LNCaP clone FGC (cell line): ENCODE data around the gene NR1H4.

Experiments
- DNase-seq: peaks from one replicate; pipeline ENCODE4 v3.0.0-alpha.2; 2011; ENCODE audit warnings: low read depth
- H3K4me3 ChIP-seq: 2 replicates; pipeline ENCODE4 v1.5.1; 2011; ENCODE audit warnings: mild to moderate bottlenecking, low read depth, low read length, control low read depth
- TF ChIP-seq, protein P1 (sequence below): IDR thresholded peaks from 2 replicates; pipeline ENCODE4 v1.5.1; 2012; ENCODE audit warnings: mild to moderate bottlenecking; ENCODE audit not compliant: control insufficient read depth, insufficient read depth; ENCODE audit errors: extremely low read depth

The NR1H4 gene

DNA sequence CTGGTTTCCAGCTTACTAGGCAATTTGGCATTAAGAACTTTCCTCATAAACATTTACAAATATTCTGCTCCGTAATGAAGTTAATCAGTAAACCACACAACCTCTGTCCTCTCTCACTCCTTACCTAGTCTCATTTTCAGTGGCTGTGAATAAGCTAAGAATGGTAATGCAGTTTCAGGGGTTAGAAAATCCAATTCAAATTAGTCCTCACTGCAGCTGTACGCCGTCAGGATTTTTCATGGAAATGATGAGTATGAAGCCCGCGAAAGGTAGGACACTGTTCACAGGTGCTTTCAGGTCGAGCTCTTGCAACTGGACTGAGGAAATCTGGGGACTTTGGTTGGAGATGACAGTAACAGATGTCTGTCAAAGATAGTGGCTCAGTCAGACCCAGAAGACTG lies 29.6 kb downstream of the NR1H4 start:
- TF ChIP-seq, protein P1, sequence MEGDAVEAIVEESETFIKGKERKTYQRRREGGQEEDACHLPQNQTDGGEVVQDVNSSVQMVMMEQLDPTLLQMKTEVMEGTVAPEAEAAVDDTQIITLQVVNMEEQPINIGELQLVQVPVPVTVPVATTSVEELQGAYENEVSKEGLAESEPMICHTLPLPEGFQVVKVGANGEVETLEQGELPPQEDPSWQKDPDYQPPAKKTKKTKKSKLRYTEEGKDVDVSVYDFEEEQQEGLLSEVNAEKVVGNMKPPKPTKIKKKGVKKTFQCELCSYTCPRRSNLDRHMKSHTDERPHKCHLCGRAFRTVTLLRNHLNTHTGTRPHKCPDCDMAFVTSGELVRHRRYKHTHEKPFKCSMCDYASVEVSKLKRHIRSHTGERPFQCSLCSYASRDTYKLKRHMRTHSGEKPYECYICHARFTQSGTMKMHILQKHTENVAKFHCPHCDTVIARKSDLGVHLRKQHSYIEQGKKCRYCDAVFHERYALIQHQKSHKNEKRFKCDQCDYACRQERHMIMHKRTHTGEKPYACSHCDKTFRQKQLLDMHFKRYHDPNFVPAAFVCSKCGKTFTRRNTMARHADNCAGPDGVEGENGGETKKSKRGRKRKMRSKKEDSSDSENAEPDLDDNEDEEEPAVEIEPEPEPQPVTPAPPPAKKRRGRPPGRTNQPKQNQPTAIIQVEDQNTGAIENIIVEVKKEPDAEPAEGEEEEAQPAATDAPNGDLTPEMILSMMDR: no peak
- H3K4me3 ChIP-seq: no peak overlapping the region
- no peak for DNase-seq

DNA sequence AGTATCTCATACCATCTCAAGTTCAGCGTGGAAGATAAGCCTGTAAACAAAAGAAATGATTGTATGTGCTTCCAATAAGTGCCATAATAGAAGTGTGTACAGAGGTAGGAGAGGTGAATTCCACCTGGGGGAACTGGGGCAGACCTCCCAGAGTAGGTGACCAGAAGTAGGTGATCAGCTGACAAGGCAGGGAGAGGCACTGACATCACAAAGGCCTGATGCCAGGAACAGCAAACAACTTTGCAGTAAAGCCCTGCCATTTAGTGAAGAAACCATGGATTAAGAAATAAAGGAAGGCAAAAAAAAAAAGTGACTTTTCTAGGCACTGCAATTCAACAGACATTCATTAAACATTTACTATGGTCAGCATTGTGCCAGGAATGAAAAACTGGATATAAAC lies 31.1 kb downstream of the NR1H4 start:
- no peak overlapping the region for H3K4me3 ChIP-seq
- DNase-seq: no peak
- TF ChIP-seq, protein P1: no peak

DNA sequence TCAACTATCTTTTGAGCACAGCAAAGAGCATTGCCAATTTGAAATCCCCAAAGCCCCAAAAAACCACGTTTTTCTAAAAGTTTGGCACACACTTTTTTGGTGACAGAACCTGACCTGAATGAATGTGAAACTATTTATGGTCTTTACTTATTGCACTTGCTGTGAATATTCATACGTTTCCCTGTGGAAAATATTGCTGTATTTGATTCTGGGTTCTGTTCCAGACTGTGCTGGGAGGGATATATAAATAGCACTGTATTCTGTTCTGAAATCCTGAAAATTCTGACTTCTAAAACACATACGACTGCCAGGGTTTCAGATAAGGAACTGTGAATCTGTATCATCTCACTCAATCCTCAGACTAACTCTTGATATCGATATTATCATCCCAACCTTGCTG lies 35.1 kb downstream of the NR1H4 start:
- TF ChIP-seq, protein P1: no peak
- DNase-seq: no peak
- H3K4me3 ChIP-seq: no peak overlapping the region

DNA sequence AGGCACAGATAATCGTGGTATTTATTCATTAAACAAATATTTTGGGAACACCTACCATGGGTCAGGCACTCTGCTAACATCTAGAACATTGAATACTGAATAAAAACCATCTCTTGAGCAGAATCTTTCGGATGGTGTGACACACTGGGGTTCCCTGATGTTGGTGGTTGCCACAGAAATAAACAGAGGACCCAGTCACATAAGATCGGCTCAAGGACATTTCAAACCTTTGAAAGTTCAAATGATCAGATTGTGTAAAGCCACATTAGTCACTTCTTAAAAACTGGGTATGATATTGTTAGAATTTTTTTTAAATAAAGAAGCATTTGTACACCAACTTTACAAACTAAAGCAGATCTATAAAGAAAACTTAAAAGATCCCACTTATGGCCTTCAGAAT lies 39.0 kb downstream of the NR1H4 start:
- no peak for DNase-seq
- no peak overlapping the region for H3K4me3 ChIP-seq
- TF ChIP-seq, protein P1: no peak

DNA sequence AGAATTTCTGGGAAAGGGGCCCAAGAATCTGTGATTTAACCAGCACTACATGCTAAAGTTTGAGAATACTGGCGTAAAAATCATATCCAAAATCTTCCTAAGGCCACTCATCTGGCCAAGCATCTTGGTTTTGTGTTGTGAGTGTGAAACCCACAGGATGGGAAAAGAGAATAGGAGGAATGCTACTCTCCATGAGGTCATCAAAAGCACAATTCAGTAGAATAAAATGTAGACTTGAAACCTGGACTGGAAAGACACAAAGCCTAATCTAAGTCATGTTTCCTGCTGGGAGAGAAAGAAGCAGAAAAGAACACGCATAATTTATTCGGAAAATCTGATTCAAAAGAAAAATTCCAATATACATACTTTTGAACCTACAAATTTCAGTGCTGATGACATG lies 42.3 kb downstream of the NR1H4 start:
- TF ChIP-seq, protein P1: no peak
- no peak for DNase-seq
- no peak overlapping the region for H3K4me3 ChIP-seq

DNA sequence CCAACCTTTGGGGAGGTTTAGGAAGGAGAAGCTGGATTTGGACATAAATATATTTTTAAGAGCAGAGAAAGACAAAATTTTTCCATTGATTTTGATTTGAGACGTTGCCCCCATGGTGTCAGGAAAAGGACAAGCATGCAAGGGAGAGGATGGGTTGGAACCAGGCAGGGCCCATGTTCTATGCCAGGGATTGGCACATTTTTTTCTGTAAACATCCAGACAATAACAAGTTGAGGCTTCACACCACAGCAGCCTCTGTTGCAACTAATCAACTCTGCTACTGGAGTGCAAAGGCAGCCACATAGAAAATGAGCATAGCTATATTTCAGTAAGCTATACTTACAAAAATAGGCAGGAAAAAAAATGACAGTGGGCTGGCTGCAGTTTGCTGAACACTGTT lies 44.7 kb downstream of the NR1H4 start:
- no peak for DNase-seq
- TF ChIP-seq, protein P1: no peak
- H3K4me3 ChIP-seq: no peak overlapping the region

DNA sequence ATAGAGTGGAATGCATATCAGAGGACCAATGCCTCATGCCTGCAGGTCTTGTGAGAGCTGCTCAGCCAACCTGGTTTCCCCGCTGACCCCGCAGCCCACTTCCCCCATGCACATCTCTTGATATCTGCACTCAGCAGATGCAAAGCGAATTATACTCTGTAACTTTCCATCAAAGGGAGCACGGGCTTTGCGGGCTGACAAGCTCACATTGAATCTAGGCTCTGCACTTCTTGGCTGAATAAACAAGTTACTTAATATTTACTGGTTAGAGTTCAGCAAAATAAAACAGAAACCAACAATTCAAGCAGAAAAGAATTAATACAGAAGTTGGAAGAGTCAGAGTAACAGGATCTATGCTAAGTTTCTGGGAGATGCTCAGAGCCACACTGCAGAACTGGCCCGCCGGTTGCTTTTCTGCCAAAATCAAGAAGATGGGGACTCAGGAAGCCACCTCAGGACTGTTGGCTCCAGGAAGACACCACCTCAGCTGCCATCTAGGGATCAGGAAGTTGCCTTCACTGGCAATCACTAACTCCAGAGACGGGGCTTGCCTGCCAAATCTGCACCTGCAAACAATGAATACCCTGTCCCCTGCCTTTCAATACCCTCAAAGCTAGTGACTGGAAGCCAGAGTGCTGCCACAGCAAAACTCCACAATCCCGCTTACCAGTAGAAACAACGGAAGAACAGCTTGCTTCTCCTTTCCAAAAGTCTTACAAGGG lies 46.5 kb downstream of the NR1H4 start:
- TF ChIP-seq, protein P1: no peak
- no peak overlapping the region for H3K4me3 ChIP-seq
- no peak for DNase-seq
